ENCODE measurements around the gene COX11. TPM values are rescaled to one million over a fixed set of nuclear protein-coding genes. Genes with fewer than 3 reads are reported as not detected.

The COX11 gene
- total RNA-seq, 1 donor from 2014 or later: 44.0 TPM

DNA sequence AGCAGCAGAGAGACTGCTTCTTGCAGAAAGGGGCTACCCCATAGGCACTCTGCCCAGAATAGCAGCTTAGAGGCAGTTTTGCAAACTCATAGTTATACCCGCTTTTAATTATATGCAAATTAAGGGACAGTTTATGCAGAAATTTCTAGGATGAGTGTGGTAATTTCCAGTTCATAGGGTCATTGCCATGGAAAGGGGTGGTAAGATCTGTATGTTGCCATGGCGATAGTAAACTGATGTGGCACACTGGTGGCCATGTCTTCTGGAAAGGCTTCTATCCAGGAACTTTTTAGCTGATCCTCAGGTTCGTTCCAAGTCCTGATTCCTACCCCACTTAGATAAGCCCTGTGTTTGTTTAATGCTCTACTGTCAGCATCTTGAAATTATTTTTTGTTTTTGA, 6.3 kb upstream of the COX11 start:
- DNase-seq (ENCODE audit: extremely low spot score in 2 of 2): no peak
- no peaks in the 10 kb centered on the region for H3K36me3 ChIP-seq
- no peaks in the 10 kb centered on the region for H3K9me3 ChIP-seq
- no peak overlapping the region for H3K4me3 ChIP-seq
- intact Hi-C loops (cut with DNase I): no loop called here
- TF ChIP-seq POLR2AphosphoS5 (IDR thresholded peaks at IDR 0.05; ENCODE audit: insufficient read depth in 1 of 2, low read depth in 1 of 2) (no peak), POLR2A (IDR thresholded peaks at IDR 0.05) (no peak)
- no peak overlapping the region for H3K27ac ChIP-seq
- H3K27me3 ChIP-seq: no peaks in the 10 kb centered on the region
- peaks cover 3% of the 10 kb centered on the region for H3K4me1 ChIP-seq

GRCh38 chr17:54972406-54973138, 4.1 kb upstream of the COX11 start:
- intact Hi-C loops (cut with DNase I): no loop called here
- H3K4me1 ChIP-seq: peaks cover 13% of the 10 kb centered on the region

DNA sequence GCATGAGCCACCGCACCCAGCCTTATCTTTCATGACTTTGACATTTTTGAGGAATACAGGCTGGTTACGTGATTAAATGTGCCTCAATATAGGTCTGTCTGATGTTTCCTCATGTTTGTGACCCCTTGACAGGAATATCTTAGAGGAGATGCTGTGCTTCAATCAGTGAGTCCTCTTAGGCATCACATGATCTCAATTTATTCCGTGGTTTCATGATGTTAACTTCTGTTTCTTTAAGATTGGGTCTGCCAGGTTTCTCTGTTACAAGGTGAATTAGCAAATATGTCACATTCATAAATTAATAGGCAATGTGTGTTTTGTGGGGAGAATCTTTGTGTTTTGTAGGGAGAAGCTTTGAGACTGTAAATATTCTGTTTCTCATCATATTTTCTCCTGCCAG, 3.4 kb upstream of the COX11 start:
- Histone ChIP-seq H3K9me3 (no peaks in the 10 kb centered on the region), H3K4me3 (no peak overlapping the region), H3K27ac (no peak overlapping the region), H3K4me1 (peaks cover 20% of the 10 kb centered on the region), H3K27me3 (no peaks in the 10 kb centered on the region), H3K36me3 (no peaks in the 10 kb centered on the region)
- intact Hi-C loops (cut with DNase I): no loop called here
- TF ChIP-seq POLR2AphosphoS5 (IDR thresholded peaks at IDR 0.05; ENCODE audit: insufficient read depth in 1 of 2, low read depth in 1 of 2) (no peak), POLR2A (IDR thresholded peaks at IDR 0.05) (no peak), CTCF (IDR thresholded peaks at IDR 0.05) (no peak)
- DNase-seq (ENCODE audit: extremely low spot score in 2 of 2): no peak

More at GRCh38 chr17:54972406-54973138, 4.1 kb upstream of the COX11 start:
- no peak for DNase-seq (ENCODE audit: extremely low spot score in 2 of 2)
- Histone ChIP-seq H3K9me3 (no peaks in the 10 kb centered on the region), H3K27ac (no peak overlapping the region), H3K36me3 (no peaks in the 10 kb centered on the region), H3K27me3 (no peaks in the 10 kb centered on the region), H3K4me3 (no peak overlapping the region)
- no peak for TF ChIP-seq CTCF (IDR thresholded peaks at IDR 0.05)
- no peak for TF ChIP-seq POLR2A (IDR thresholded peaks at IDR 0.05)
- TF ChIP-seq POLR2AphosphoS5 (IDR thresholded peaks at IDR 0.05; ENCODE audit: insufficient read depth in 1 of 2, low read depth in 1 of 2): no peak

GRCh38 chr17:54971147-54971546, 2.7 kb upstream of the COX11 start:
- intact Hi-C loops (cut with DNase I): no loop called here
- Histone ChIP-seq H3K9me3 (no peaks in the 10 kb centered on the region), H3K36me3 (no peaks in the 10 kb centered on the region), H3K4me1 (peaks cover 27% of the 10 kb centered on the region), H3K27ac (no peak overlapping the region), H3K27me3 (no peaks in the 10 kb centered on the region), H3K4me3 (no peak overlapping the region)
- TF ChIP-seq POLR2AphosphoS5 (IDR thresholded peaks at IDR 0.05; ENCODE audit: insufficient read depth in 1 of 2, low read depth in 1 of 2) (no peak), CTCF (IDR thresholded peaks at IDR 0.05) (no peak), POLR2A (IDR thresholded peaks at IDR 0.05) (no peak)
- DNase-seq (ENCODE audit: extremely low spot score in 2 of 2): no peak

GRCh38 chr17:54969658-54970572, 1.5 kb upstream of the COX11 start:
- intact Hi-C loops (cut with DNase I): no loop called here
- TF ChIP-seq CTCF (IDR thresholded peaks at IDR 0.05) (no peak), POLR2AphosphoS5 (IDR thresholded peaks at IDR 0.05; ENCODE audit: insufficient read depth in 1 of 2, low read depth in 1 of 2) (no peak), POLR2A (IDR thresholded peaks at IDR 0.05) (no peak)
- no peaks in the 10 kb centered on the region for H3K9me3 ChIP-seq
- H3K36me3 ChIP-seq: no peaks in the 10 kb centered on the region
- peak overlapping the region; percentile 69 to 92 for H3K4me3 ChIP-seq
- no peaks in the 10 kb centered on the region for H3K27me3 ChIP-seq
- DNase-seq (ENCODE audit: extremely low spot score in 2 of 2): no peak
- H3K27ac ChIP-seq: peak overlapping the region; percentile 81
- H3K4me1 ChIP-seq: peaks cover 31% of the 10 kb centered on the region
